HepG2 (cell line): ENCODE data around the gene ENO3. TPM values are rescaled to one million over a fixed set of nuclear protein-coding genes. Genes with fewer than 3 reads are reported as not detected.

Source experiments
- ATAC-seq: fragments of 200-7000 bp; cut with Tn5 transposase; 3 replicates; pipeline ENCODE4 v1.9.1; 2020; ENCODE audit warnings: mild to moderate bottlenecking, moderate library complexity
- BruUV-seq: library from RNA; stranded (reverse); fragments of 400-500 nt; replicated peaks from 2 replicates; lab custom pipeline; 2021; lab: Mats Ljungman, UMichigan
- CTCF ChIA-PET: fragments of 300-600 bp; formaldehyde crosslinking; extraction: SDS; loops from one replicate; lab custom pipeline; 2021; ENCODE audit warnings: low total read pairs, inconsistent platforms, low intra/inter-chr PET ratio; lab: Yijun Ruan, JAX
- POLR2A ChIA-PET: fragments of 350-600 bp; sonication (Branson Sonifier 250); formaldehyde crosslinking; loops from one replicate; lab custom pipeline; 2020; ENCODE audit warnings: antibody characterized with exemption, inconsistent platforms; lab: Yijun Ruan, JAX
- DNase-seq: peaks from one replicate; pipeline ENCODE4 v3.0.0-alpha.2; 2015; ENCODE audit warnings: low spot score
- FAIRE-seq: peaks from 3 replicates; lab custom pipeline; 2011; peaks lifted over from hg19 to GRCh38; lab: Jason Lieb, UNC
- H2AFZ ChIP-seq: one replicate; pipeline ENCODE4 v1.6.1; 2011; ENCODE audit warnings: low read length, inconsistent platforms
- H3K27ac ChIP-seq: fragments of 300-600 bp; 3 replicates; pipeline ENCODE4 v1.8.0; 2011; ENCODE audit warnings: mixed run types, mild to moderate bottlenecking, mixed read lengths, low read length, inconsistent platforms; ENCODE audit not compliant: insufficient read depth; ENCODE audit errors: extremely low read length
- H3K27me3 ChIP-seq, 2 experiments: fragments of 200-600 bp in 1 of 2; 2 replicates in 1 of 2; 3 replicates in 1 of 2; pipeline versions ENCODE4 v1.6.0 to v1.8.0; 2011; ENCODE audit warnings: low read length in 2 of 2, mild to moderate bottlenecking in 2 of 2, moderate library complexity in 2 of 2, inconsistent platforms in 1 of 2; ENCODE audit not compliant: insufficient read depth in 2 of 2, control insufficient read depth in 1 of 2
- H3K36me3 ChIP-seq, 2 experiments: fragments of 200-600 bp in 1 of 2; replicated peaks in 1 of 2; 2 replicates in 1 of 2; 3 replicates in 1 of 2; pipeline versions ENCODE4 v1.5.1 to v1.8.0; 2011; ENCODE audit warnings: low read length in 2 of 2, inconsistent platforms in 1 of 2; ENCODE audit not compliant: insufficient read depth in 2 of 2, control insufficient read depth in 1 of 2
- H3K4me1 ChIP-seq: 2 replicates; pipeline ENCODE4 v1.5.1; 2012; ENCODE audit warnings: low read length, inconsistent platforms; ENCODE audit not compliant: insufficient read depth
- H3K4me2 ChIP-seq: 2 replicates; pipeline ENCODE4 v1.6.0; 2011; ENCODE audit warnings: low read depth, low read length, inconsistent platforms
- H3K4me3 ChIP-seq, 3 experiments: fragments of 200-600 bp in 1 of 3; sonication (generic), shearing (Covaris generic) in 1 of 3; replicated peaks in 1 of 3; 2 replicates each; pipeline ENCODE4 v1.5.1; 2011 to 2016; ENCODE audit warnings: low read length in 3 of 3, inconsistent platforms in 2 of 3, low read depth in 2 of 3, mild to moderate bottlenecking in 2 of 3, control low read depth in 1 of 3, mixed read lengths in 1 of 3; ENCODE audit not compliant: insufficient read depth in 1 of 3
- H3K79me2 ChIP-seq: one replicate; pipeline ENCODE4 v1.6.1; 2011; ENCODE audit warnings: low read length, inconsistent platforms; ENCODE audit not compliant: insufficient read depth
- H3K9ac ChIP-seq: 2 replicates; pipeline ENCODE4 v1.6.0; 2011; ENCODE audit warnings: mild to moderate bottlenecking, low read depth, low read length, inconsistent platforms; ENCODE audit not compliant: insufficient read depth
- H3K9me3 ChIP-seq: 2 replicates; pipeline ENCODE4 v1.5.1; 2012; ENCODE audit warnings: mild to moderate bottlenecking, low read length
- H4K20me1 ChIP-seq: 2 replicates; pipeline ENCODE4 v1.6.0; 2011; ENCODE audit warnings: inconsistent platforms, mild to moderate bottlenecking, low read length, moderate library complexity; ENCODE audit not compliant: insufficient read depth
- ZNF543 ChIP-seq: sonication (generic); formaldehyde crosslinking; IDR thresholded peaks from 2 replicates; pipeline ENCODE4 v1.4.0; 2020; ENCODE audit warnings: mild to moderate bottlenecking, missing genetic modification reagents
- WGBS: methylation state at CpG from one replicate; pipeline ENCODE4 v1.1.6; 2017; ENCODE audit warnings: low lambda C conversion rate; 5-methylcytosine and 5-hydroxymethylcytosine counted together
- in situ Hi-C: cut with HindIII; loops from 2 replicates; pipeline ENCODE4 v1.10.0; 2017; ENCODE audit warnings: low pct_unique_long_range_greater_than_20kb; ENCODE audit not compliant: extremely low pct_ligation_motif_present
- intact Hi-C: fragments of 100-400 bp; cut with micrococcal nuclease; formaldehyde crosslinking; loops from one replicate; pipeline ENCODE4 v1.10.0; 2022; ENCODE audit not compliant: unreplicated experiment
- polyA plus RNA-seq, 8 experiments: library from polyadenylated mRNA; depleted of rRNA in 3 of 8; stranded (reverse) in 7 of 8; unstranded in 1 of 8; fragments of >200 nt; fragmentation: Illumina TruSeq in 4 of 8; extraction: Trizol in 4 of 8; gene quantifications; 2 replicates each; pipeline versions ENCODE4 v1.2.1 to v1.2.3, GENCODE V29; 2011 to 2016; ENCODE audit warnings: low read depth in 4 of 8, missing spikeins in 1 of 8, mixed read lengths in 1 of 8; ENCODE audit not compliant: insufficient read depth in 1 of 8
- total RNA-seq, 5 experiments: library from RNA; depleted of rRNA; stranded (reverse); fragments of >200 nt; fragmentation: Illumina TruSeq; extraction: Trizol; gene quantifications; 2 replicates each; pipeline ENCODE4 v1.2.3, GENCODE V29; 2016; ENCODE audit warnings: low read depth in 1 of 5
- TF ChIP-seq, protein P1 (sequence below): IDR thresholded peaks from 2 replicates; pipeline ENCODE4 v1.6.1; 2018; ENCODE audit warnings: missing genetic modification reagents, mild to moderate bottlenecking, missing compliant biosample characterization
- TF ChIP-seq, protein P2 (sequence below): sonication (generic); formaldehyde crosslinking; conservative IDR thresholded peaks from 2 replicates; pipeline ENCODE4 v1.4.0; 2020; ENCODE audit warnings: missing genetic modification reagents

ENO3 gene
- total and polyA plus RNA-seq, 2 of the 13 experiments (the other 11 are each of a cell fraction or from before 2014, with no cell fraction given) = 59.8 to 69.8 TPM

DNA sequence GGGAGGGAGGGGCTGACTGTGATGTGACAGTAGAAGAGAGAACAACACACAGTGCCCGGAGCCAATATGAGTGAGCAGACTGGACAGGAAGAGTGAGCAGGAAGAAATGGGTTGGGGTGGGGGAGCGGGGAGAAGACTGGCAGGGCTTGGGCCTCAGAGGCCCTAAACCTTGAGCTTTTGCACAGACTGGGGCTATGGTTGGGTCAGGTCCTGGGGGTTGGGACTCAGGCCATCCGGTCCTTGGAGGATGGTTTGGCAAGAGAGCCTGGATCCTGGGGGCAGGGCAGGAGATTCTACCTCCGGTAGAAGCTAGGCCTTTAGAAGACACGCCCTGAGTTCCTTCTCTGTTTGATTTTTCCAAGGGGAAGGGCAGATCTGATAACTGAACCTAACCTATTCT, 35.5 kb downstream of the ENO3 start:
- Histone ChIP-seq H3K27ac (peak overlapping the region; percentile 55), H3K27me3 (no peaks in the 10 kb centered on the region), H3K79me2 (no peaks in the 10 kb centered on the region), H3K36me3 (peaks cover 3% of the 10 kb centered on the region in 2 experiments; a peak in 2 of 5 replicates), H3K4me1 (peaks cover 30% of the 10 kb centered on the region), H3K9me3 (no peaks in the 10 kb centered on the region), H4K20me1 (no peaks in the 10 kb centered on the region), H3K9ac (peak overlapping the region; percentile 70), H2AFZ (no peak overlapping the region), H3K4me2 (peak overlapping the region; percentile 94), H3K4me3 (peak overlapping the region; percentile 80 to 87 (median 84))
- 24% methylated on average over 2 of the region's 5 CpGs for WGBS
- FAIRE-seq (peak; percentile 53), DNase-seq (no peak), ATAC-seq (peak; percentile 54)
- intact Hi-C loops = loop anchor here (2.0 kb wide), 1 partner anchor 76 kb away; no protein-coding TSS in a partner anchor
- ChIA-PET POLR2A (interaction anchor here (0.7 to 5.6 kb wide), 8 partner anchors 12 to 77 kb away, joined by 3 to 78 read pairs (median 6); partner anchors contain the start of genes INCA1, KIF1C, RNF167 and SLC25A11), CTCF (interaction anchor here (1.2 to 2.0 kb wide), 2 partner anchors 76 to 77 kb away, joined by 3 to 7 read pairs; no protein-coding TSS in a partner anchor)
- in situ Hi-C loops = no loop called here
- TSS peak; percentile 48 for BruUV-seq
- 0 out of 2 replicates have a peak, but pooled peaks have one; percentile 35 for TF ChIP-seq ZNF543
- TF ChIP-seq, protein P1, sequence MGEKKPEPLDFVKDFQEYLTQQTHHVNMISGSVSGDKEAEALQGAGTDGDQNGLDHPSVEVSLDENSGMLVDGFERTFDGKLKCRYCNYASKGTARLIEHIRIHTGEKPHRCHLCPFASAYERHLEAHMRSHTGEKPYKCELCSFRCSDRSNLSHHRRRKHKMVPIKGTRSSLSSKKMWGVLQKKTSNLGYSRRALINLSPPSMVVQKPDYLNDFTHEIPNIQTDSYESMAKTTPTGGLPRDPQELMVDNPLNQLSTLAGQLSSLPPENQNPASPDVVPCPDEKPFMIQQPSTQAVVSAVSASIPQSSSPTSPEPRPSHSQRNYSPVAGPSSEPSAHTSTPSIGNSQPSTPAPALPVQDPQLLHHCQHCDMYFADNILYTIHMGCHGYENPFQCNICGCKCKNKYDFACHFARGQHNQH = 0 out of 2 replicates have a peak, but pooled peaks have one; percentile 6
- TF ChIP-seq, protein P2, sequence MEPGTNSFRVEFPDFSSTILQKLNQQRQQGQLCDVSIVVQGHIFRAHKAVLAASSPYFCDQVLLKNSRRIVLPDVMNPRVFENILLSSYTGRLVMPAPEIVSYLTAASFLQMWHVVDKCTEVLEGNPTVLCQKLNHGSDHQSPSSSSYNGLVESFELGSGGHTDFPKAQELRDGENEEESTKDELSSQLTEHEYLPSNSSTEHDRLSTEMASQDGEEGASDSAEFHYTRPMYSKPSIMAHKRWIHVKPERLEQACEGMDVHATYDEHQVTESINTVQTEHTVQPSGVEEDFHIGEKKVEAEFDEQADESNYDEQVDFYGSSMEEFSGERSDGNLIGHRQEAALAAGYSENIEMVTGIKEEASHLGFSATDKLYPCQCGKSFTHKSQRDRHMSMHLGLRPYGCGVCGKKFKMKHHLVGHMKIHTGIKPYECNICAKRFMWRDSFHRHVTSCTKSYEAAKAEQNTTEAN = no peak
